ENCODE measurements around the gene SHOX.
"Not testable (repeated sequence)": the region's sequence is repeated elsewhere in the genome, so short reads cannot be mapped to it uniquely, and the experiment has no call there.

SHOX gene

DNA sequence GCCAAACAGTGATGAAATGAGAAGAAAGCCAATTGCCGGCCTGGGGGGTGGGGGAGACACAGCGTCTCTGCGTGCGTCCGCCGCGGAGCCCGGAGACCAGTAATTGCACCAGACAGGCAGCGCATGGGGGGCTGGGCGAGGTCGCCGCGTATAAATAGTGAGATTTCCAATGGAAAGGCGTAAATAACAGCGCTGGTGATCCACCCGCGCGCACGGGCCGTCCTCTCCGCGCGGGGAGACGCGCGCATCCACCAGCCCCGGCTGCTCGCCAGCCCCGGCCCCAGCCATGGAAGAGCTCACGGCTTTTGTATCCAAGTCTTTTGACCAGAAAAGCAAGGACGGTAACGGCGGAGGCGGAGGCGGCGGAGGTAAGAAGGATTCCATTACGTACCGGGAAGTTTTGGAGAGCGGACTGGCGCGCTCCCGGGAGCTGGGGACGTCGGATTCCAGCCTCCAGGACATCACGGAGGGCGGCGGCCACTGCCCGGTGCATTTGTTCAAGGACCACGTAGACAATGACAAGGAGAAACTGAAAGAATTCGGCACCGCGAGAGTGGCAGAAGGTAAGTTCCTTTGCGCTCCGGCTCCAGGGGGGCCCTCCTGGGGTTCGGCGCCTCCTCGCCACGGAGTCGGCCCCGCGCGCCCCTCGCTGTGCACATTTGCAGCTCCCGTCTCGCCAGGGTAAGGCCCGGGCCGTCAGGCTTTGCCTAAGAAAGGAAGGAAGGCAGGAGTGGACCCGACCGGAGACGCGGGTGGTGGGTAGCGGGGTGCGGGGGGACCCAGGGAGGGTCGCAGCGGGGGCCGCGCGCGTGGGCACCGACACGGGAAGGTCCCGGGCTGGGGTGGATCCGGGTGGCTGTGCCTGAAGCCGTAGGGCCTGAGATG lies at the start of gene SHOX:
Gene SHOX (plus strand): TSS at position 180 of the 885 bp plus-strand sequence. CDS start 107 bp downstream, at position 287.
- DNase-seq (ENCODE audit: low read depth in 2 of 2): no peak

GRCh38 chrX:581066-581465 lies 49.5 kb upstream of the SHOX start:
- DNase-seq (ENCODE audit: low read depth in 2 of 2): no peak

- DNase-seq (ENCODE audit: low read depth in 2 of 2): no peak
Observed at GRCh38 chrX:581720-582298, 48.8 kb upstream of the SHOX start.

DNA sequence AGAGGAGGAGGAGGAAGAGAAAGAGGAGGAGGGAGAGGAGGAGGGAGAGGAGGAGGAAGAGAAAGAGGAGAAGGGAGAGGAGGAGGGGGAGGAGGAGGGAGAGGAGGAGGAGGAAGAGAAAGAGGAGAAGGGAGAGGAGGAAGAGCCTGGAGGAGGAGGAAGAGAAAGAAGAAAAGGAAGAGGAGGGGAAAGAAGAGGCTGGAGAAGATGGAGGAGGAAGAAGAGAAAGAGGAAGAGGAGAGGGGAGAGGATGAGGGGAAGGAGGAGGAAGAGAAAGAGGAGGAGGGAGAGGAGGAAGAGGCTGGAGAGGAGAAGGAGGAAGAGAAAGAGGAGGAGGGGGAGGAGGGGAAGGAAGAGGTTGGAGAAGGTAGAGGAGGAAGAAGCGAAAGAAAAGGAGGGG lies 46.0 kb upstream of the SHOX start:
- no peak for DNase-seq (ENCODE audit: low read depth in 2 of 2)

- DNase-seq (ENCODE audit: low read depth in 2 of 2): no peak
Observed at GRCh38 chrX:585115-585808, 45.3 kb upstream of the SHOX start.

DNA sequence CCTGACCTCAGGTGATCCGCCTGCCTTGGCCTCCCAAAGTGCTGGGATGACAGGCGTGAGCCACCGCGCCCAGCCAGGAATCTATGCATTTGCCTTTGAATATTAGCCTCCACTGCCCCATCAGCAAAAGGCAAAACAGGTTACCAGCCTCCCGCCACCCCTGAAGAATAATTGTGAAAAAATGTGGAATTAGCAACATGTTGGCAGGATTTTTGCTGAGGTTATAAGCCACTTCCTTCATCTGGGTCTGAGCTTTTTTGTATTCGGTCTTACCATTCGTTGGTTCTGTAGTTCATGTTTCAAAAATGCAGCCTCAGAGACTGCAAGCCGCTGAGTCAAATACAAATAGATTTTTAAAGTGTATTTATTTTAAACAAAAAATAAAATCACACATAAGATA lies 44.2 kb upstream of the SHOX start:
- no peak for DNase-seq (ENCODE audit: low read depth in 2 of 2)

DNA sequence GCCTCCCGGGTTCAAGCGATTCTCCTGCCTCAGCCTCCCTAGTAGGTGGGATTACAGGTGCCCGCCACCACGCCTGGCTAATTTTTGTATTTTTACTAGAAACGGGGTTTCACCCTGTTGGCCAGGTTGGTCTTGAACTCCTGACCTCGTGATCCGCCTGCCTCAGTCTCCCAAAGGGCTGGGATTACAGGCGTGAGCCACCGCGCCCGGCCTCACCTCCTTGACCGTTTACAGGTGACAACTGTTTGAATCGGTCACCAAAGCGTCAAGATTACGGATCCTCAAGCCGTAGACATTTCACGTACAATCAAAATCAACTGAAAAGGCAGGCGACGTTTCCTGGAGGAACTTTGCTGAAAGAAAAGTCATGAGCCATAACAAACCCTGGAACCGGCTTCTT lies 41.3 kb upstream of the SHOX start:
- DNase-seq (ENCODE audit: low read depth in 2 of 2): not testable (repeated sequence)

- no peak for DNase-seq (ENCODE audit: low read depth in 2 of 2)
Observed at GRCh38 chrX:590693-591404, 39.7 kb upstream of the SHOX start.

GRCh38 chrX:599837-600715 lies 30.5 kb upstream of the SHOX start:
- no peak for DNase-seq (ENCODE audit: low read depth in 2 of 2)

DNA sequence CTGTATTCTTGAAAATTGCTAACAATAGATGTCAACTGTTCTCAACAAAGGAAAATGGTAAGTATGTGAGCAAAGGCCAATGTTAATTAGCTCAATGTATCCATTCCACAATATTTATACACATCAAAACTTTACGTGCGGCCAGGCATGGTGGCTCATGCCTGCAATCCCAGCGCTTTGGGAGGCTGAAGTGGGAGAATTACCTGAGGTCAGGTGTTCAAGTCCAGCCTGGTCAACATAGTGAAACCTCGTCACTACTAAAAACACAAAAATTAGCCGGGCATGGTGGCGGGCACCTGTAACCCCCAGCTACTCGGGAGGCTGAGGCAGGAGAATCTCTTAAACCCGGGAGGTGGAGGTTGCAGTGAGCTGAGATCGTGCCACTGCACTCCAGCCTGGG lies 27.6 kb upstream of the SHOX start:
- DNase-seq (ENCODE audit: low read depth in 2 of 2): not testable (repeated sequence)

DNA sequence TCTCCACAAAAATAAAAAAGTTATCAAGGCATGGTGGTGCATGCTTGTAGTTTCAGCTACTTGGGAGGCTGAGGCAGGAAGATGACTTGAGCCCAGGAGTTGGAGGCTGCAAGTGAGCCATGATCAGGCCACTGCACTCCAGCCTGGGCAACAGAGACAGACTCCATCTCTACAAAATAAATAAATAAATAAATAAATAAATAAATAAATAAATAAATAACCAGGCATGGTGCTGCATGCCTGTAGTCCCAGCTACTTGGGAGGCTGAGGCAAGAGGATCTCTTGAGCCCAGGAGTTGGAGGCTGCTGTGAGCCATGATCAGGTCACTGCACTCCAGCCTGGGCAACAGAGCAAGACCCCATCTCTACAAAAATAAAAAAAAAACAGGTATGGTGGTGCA lies 26.0 kb upstream of the SHOX start:
- not testable (repeated sequence) for DNase-seq (ENCODE audit: low read depth in 2 of 2)

DNA sequence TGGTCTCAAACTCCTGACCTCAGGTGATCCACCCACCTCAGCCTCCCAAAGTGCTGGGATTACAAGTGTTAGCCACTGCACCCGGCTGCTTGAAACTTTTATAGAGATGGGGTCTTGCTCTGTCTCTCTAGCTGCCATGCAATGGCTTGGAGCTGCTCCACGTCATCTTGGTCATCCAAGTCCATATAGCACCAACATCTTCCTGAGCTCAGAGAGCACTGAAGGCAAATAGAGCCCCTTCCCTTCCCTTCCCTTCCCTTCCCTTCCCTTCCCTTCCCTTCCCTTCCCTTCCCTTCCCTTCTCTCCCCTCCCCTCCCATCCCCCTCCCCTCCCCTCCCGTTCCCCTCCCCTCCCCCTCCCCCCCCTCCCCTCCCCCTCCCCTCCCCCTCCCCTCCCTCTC lies 22.5 kb upstream of the SHOX start:
- not testable (repeated sequence) for DNase-seq (ENCODE audit: low read depth in 2 of 2)

DNA sequence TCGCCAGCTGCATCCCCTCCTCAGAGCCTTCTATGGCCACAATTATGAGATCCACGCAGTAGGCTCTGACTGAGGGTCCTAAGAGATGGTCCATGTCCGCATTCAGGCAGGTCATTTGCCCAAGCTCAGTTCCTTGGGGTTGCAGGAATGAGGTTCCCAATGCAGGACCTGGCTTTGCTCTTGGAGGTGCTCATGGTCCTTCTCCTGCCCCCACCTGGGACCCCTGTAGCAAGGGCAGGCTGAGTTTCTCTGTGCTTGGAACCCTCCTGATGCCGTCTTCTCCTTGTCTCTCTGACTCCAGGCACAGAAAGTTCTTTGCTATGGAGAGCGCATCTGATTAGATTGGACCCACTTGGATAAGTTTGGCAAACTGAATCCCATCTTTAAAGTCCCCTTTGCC lies 16.5 kb upstream of the SHOX start:
- DNase-seq (ENCODE audit: low read depth in 2 of 2): no peak

DNA sequence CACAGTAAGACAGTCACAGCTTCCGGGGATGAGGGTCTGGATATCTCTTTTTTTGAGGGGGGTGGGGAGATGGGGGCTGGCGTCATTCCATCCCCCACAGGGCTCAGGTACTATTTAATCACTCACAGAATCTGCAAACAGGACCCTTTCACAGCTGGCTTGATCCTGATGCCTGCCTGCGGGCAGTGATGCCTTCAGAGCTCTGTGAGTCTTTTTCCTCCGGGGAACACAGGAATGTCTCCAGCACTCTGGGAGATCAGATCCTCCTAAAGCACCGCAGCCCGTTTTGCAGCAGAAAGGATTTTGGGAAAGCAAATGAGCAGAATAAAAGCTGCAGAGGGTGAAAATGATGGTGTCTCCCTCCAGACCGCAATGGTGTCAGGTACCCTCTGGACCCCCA lies 13.2 kb upstream of the SHOX start:
- no peak for DNase-seq (ENCODE audit: low read depth in 2 of 2)

DNA sequence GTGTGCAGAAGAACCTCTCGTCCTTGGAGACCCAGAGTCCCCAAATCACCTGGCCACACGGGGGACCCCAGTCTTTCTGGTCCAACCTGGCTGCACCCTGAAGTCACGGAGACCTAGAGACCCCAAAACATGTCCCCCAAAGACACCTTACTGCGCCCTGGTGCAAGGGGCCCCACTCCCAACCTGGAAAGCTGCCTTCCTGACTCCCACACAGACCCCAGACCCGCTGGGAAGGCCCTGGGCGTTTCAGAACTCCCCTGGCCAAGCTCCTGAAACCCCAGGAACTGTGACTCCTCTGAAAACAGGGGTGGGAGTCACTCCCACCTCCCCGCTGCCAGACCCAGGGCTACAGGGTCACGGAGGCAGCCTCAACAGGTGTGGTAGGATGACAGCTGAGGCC lies 12.7 kb upstream of the SHOX start:
- no peak for DNase-seq (ENCODE audit: low read depth in 2 of 2)

- DNase-seq (ENCODE audit: low read depth in 2 of 2): not testable (repeated sequence)
Observed at GRCh38 chrX:618304-618703, 12.3 kb upstream of the SHOX start.

DNA sequence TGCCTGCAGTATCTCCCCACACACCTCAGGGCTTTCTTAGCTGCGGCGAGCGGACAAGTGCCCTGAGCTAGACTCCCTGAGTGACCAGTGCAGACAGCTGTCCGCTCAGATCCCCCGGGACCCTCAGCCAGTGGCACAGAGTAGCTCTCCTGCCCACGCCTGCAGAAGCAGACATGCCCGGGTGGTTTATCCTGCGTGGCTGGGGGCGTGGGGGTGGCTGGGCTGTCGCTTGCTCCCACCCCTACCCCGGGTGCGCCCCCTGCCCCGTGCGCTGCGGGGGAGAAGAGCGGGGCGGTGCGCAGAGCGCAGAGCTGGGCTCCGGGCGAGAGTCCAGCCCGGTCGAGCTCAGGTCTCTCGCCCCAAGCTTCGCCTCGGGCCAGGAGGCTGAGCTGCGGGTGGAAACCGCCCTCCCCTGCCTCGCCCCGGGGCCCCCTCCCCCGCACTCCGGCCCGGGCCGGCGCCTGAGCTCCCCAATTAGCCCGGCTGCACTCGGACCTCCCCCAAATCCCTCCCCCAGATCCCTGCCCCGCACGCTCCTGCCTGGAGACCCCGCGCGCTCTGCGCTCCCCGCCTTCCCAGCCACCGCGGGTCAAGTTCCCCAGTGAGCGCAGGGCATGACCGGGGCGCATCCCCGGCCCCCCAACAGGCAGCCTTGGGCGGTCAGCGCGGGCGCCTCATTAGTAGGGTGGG lies 11.7 kb upstream of the SHOX start:
- no peak for DNase-seq (ENCODE audit: low read depth in 2 of 2)

- no peak for DNase-seq (ENCODE audit: low read depth in 2 of 2)
Observed at GRCh38 chrX:619451-619811, 11.2 kb upstream of the SHOX start.

DNA sequence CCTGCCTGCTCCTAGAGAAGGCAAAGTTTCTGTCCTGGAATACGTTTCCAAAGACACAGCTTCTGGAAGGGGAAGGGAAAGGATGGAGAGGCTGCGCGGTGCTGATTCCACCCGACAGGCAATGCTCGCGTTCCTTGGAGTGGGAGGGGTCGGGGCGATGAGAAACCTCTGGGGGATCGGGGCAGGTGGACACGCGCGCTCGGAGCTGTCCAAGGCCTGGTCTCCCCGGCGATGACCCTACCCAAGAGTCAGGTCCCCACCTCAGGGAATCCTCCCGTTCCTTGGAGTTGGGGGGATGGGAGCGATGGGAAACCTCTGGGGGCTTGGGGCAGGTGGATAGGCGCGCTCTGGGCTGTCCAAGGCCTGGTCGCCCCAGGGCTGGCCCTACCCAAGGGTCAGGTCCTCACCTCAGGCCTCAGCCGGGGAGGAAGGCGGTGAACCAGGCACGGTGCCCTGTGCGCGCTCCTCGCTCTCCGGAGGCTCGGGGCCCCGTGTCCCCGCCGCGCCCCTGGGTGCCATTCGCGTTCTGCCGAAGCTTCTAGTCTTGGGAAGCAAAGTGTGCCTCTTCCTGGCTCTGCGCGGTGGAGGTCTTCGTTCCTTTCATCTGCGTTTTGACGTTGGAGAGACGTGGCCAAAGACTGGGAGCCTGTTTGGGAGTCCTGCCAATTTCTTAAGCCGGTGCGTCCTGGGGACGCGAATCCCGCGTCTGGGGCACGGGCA lies 10.6 kb upstream of the SHOX start:
- DNase-seq (ENCODE audit: low read depth in 2 of 2): no peak
